ENCODE measurements around the gene AGPAT2.
"Not testable (repeated sequence)": the region's sequence is repeated elsewhere in the genome, so short reads cannot be mapped to it uniquely, and the experiment has no call there.

Gene AGPAT2

DNA sequence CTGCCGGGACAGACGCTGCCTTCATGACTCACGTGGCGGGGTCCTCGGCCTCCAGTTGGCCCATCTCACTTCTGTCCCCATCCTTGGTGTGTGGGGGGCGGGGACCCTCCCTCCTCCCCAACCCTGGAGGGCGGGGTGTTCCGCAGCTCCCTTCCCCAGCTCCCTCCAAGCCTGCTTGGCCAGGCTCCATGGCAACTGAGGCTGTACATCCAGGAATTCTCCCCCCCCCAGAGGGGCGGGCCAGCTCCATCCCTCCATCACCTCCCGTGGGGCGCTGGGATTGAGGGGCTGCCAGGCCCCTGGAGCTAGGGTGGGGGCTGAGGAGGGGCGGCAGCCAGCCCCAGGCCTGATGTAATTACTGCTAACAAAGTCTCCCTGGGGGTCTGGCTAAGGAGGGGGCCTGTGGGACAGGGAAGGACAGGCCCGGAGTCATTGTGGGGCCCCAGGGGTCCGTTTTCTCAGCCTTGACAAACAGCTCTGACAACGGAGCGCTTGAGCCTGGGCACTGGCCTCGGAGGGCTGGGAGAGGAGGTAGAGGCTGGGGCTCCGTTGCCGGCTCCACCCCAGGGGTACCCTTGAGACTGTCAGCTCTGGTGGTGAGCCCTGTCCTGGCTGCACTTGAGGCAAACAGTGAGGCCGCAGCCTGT is 33.1 kb upstream of the AGPAT2 start:
- no peak for DNase-seq

- no peak for DNase-seq
Measured at GRCh38 chr9:136719195-136719880, 32.1 kb upstream of the AGPAT2 start.

- no peak for DNase-seq
Measured at GRCh38 chr9:136718345-136719194, 31.3 kb upstream of the AGPAT2 start.

DNA sequence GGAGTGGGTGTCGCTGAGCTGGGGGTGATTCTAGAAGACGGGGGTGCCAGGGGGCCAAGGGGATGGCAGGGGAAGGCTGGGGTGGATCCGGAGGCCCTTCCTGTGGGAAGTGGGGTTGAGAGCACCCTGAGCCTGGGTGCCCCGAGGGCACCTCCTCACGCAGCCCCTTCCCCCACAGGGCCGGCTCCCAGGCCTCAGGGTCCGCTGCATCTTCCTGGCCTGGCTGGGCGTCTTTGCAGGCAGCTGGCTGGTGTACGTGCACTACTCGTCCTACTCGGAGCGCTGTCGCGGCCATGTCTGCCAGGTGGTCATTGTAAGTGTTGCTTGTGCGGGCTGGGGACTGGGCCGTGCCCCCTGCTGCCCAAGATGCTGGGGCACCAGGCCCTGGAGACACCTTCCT is 30.1 kb upstream of the AGPAT2 start:
- no peak for DNase-seq

- DNase-seq: no peak
Measured at GRCh38 chr9:136714893-136715274, 27.6 kb upstream of the AGPAT2 start.

DNA sequence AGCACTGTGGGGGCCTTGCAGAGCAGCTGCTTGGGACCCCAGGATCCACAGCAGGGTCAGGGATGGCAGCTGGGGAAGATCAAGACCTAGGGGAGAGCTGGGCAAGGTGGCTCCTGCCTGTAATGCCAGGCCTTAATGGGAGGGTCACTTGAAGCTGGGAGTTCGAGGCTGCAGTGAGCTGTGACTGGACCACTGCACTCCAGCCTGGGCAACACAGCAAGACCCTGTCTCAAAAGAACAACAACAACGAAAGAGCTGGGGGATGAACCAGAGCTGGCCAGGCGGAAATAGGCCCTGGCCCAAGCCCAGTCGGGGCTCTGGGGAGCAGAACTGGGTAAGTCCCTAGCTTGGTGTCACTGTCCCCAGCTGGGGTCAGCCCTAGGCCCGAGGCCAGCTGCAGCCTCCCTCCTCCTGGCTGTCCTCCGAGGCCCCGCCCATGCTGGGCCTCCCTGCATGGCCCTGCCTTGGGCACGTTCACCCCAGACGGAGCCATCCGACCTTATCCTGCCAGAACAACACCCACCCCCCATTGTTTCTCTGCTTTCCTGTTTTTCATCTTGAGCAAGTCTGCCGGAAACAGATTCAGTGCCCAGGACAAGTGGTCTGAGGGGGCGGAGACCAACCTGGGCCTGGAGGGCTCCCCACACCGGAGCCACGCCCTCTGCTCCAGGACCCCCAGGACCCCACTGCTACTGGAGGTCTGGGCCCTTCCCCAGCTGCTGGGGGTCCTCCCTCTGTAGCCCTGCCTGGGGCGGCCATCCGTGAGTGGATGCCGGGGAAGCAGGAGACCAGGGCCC is 27.0 kb upstream of the AGPAT2 start:
- DNase-seq: no peak

GRCh38 chr9:136713550-136713949 is 26.3 kb upstream of the AGPAT2 start:
- no peak for DNase-seq

- DNase-seq: no peak
Measured at GRCh38 chr9:136712690-136713544, 25.7 kb upstream of the AGPAT2 start.

GRCh38 chr9:136711751-136712689 is 24.8 kb upstream of the AGPAT2 start, which contains the start of gene DIPK1B:
Gene DIPK1B (plus strand): TSS chr9:136712572. CDS start chr9:136712666, 94 bp downstream.
- peak; percentile 15 for DNase-seq

GRCh38 chr9:136711219-136711648 is 24.0 kb upstream of the AGPAT2 start:
- not testable (repeated sequence) for DNase-seq

DNA sequence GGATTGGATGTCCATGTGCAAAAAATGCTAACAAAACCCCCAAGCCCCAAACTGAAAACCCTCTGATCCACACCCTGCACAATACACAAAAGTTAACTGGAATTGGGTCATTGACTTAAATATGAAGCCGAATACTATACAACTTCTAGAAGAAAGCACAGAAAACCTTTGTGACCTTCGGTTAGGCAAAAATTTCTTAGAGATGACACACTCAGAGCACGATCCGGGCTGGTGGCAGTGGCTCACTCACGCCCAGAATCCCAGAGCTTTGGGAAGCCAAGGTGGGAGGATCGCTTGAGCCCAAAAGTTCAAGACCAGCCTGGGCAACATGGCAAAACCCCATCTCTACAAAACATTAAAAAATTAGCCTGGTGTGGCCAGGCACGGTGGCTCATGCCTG is 23.3 kb upstream of the AGPAT2 start:
- no peak for DNase-seq

GRCh38 chr9:136709454-136710109 is 22.3 kb upstream of the AGPAT2 start:
- DNase-seq: no peak

DNA sequence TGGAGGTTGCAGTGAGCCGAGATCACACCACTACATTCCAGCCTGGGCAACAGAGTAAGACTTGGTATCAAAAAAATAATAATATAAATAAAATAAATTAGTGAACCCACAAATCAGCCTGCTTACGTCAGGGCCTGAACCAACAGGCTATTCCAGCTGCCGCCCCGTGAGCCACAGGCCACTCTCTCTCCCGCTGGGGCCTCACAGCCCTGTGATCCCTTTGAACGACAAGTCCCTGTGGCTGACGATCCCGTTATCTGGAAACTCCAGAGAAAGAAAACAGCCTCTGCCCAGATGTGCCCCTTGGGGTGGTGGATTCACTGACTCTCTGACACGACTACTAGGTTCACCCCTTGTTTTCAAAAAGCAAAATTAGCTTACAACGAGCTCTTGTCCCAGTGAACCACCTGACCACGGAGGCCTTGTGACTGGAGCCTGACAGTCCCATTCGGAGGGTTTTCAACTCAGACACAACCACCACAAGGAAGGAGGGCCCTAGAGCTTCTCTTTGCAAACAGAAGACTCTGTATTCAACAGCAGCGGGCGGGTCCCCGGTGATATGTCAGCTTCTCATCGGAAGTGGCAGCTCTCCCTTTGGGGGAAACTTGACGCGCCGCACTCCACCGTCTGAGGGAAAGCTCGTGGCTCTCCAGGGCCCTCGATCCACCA is 20.7 kb upstream of the AGPAT2 start:
- DNase-seq: no peak

GRCh38 chr9:136707011-136707410 is 19.8 kb upstream of the AGPAT2 start:
- no peak for DNase-seq

DNA sequence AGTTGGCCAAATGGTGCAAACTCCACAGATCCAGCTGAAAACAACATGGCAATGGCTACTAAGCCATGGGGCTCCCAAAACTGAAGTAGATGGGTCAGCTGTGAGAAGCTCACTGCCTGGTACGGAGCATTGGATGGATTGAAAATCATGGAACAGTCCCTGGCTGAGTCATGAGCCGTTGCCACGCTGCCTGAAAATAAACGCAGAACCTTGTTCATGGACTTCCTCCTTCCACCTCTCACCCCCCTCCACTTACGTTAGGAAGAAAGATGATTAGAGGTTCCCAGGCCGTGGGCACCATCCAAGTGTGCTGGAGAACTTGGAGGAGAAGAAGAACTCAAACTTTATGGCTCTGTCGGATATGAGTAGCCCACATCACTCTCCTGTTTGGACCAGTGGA is 18.3 kb upstream of the AGPAT2 start:
- DNase-seq: no peak

- not testable (repeated sequence) for DNase-seq
Measured at GRCh38 chr9:136704741-136705140, 17.5 kb upstream of the AGPAT2 start.

DNA sequence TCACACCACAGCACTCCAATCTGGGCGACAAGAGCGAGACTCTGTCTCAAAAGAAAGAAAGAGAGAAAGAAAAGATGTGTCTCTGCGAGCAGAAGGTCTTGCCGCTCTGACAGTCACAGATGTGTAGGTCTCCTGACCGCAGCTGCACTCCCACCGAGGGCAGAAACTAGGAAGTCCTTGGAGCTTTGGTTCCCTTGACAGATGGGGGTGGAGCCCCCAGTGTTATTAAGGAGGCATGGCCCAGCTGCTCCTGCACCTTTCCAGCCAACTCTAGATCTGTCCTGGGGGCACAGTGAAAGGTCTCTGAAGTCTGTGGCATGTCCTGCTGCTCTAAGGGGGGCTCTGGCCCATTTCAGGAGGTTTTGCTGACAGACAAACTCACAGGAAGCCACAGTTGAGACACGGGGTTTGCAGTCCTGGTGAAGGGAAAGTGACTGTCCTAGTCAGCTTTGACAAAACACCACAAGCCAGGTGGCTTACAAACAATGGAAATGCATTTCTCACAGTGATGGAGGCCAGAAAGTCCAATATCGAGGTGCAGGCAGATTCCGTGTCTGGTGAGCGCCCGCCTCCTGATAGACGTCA is 16.1 kb upstream of the AGPAT2 start:
- DNase-seq: no peak

DNA sequence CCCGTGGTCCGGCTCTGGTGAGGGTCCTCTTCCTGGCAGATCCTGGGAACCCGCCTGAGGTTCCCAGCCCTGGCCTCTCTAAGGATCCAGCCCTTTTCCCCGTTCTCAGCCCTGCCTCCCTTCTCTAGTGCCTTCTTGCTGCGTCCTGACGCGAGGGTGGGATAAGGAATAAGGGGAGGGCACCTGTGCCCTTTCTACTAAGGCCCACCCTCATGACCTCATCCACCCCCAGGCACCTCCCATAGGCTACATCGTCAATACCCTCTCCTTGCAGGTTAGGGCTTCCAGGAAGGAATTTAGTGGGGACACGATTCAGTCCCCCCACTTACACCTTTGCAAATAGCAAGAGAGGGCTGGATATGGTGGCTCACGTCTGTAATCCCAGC is 14.4 kb upstream of the AGPAT2 start:
- DNase-seq: no peak

All from NCI-H526 treated with DMSO at 0.1 percent for 48 hours (cell line).